Inflammatory macrophage treated with lipopolysaccharide for 1 hour (primary cell): ENCODE measurements around the gene IYD.
"Not testable (repeated sequence)": the region's sequence is repeated elsewhere in the genome, so short reads cannot be mapped to it uniquely, and the experiment has no call there.

Experiments
- DNase-seq, 2 donors: peaks; one replicate each; pipeline ENCODE4 v3.0.0-alpha.2; 2020 to 2022

IYD gene

GRCh38 chr6:150435832-150436231, 67.0 kb downstream of the IYD start:
- DNase-seq = no peak

- DNase-seq = no peak
Observed at GRCh38 chr6:150439373-150439772, 70.6 kb downstream of the IYD start.

- no peak for DNase-seq
Observed at GRCh38 chr6:150443621-150444020, 74.8 kb downstream of the IYD start.

- no peak for DNase-seq
Observed at GRCh38 chr6:150444308-150444707, 75.5 kb downstream of the IYD start.

- no peak for DNase-seq
Observed at GRCh38 chr6:150445486-150445885, 76.7 kb downstream of the IYD start.

- no peak for DNase-seq
Observed at GRCh38 chr6:150448221-150448620, 79.4 kb downstream of the IYD start.

- DNase-seq = not testable (repeated sequence)
Observed at GRCh38 chr6:150449055-150449454, 80.2 kb downstream of the IYD start.

GRCh38 chr6:150450918-150451317, 82.1 kb downstream of the IYD start:
- no peak for DNase-seq

- no peak for DNase-seq
Observed at GRCh38 chr6:150451807-150452427, 83.1 kb downstream of the IYD start.

- DNase-seq = no peak
Observed at GRCh38 chr6:150452428-150453243, 83.8 kb downstream of the IYD start.

- DNase-seq = no peak
Observed at GRCh38 chr6:150453357-150453756, 84.5 kb downstream of the IYD start.
